HL-60 (cell line): ENCODE data around the gene RNF220.

ENCODE experiments used
- DNase-seq, 2 experiments: peaks; one replicate each; pipeline ENCODE4 v3.0.0-alpha.2; 2010 to 2020; ENCODE audit warnings: low read depth in 1 of 2, low spot score in 1 of 2
- H3K27ac ChIP-seq: fragments of 250-450 bp; sonication (Bioruptor Pico); replicated peaks from 2 replicates; pipeline ENCODE4 v1.5.1; 2020; ENCODE audit warnings: mild to moderate bottlenecking, moderate library complexity
- H3K27me3 ChIP-seq: fragments of 250-450 bp; sonication (Bioruptor Pico); 2 replicates; pipeline ENCODE4 v1.5.1; 2021; ENCODE audit warnings: mild to moderate bottlenecking, moderate library complexity; ENCODE audit not compliant: insufficient read depth, poor library complexity, severe bottlenecking
- H3K4me3 ChIP-seq: replicated peaks from 2 replicates; pipeline ENCODE4 v1.5.1; 2011; ENCODE audit warnings: mild to moderate bottlenecking, control low read depth, low read length; ENCODE audit not compliant: insufficient read depth
- GABPA ChIP-seq: IDR thresholded peaks from 2 replicates; pipeline ENCODE4 v1.6.1; 2012; ENCODE audit warnings: low read depth
- POLR2AphosphoS5 ChIP-seq: IDR thresholded peaks from 2 replicates; pipeline ENCODE4 v1.6.1; 2012; ENCODE audit warnings: low read depth
- SPI1 ChIP-seq: IDR thresholded peaks from 2 replicates; pipeline ENCODE4 v1.6.1; 2012; ENCODE audit warnings: low read depth, mild to moderate bottlenecking, borderline replicate concordance
- TF ChIP-seq, protein P1 (sequence below): IDR thresholded peaks from one replicate; pipeline ENCODE4 v1.5.1; 2011; ENCODE audit warnings: low read length, control low read depth, inconsistent platforms; ENCODE audit not compliant: insufficient read depth
- TF ChIP-seq, protein P2 (sequence below): IDR thresholded peaks from 2 replicates; pipeline ENCODE4 v1.6.1; 2012; ENCODE audit warnings: low read depth; ENCODE audit not compliant: insufficient replicate concordance

The RNF220 gene

DNA sequence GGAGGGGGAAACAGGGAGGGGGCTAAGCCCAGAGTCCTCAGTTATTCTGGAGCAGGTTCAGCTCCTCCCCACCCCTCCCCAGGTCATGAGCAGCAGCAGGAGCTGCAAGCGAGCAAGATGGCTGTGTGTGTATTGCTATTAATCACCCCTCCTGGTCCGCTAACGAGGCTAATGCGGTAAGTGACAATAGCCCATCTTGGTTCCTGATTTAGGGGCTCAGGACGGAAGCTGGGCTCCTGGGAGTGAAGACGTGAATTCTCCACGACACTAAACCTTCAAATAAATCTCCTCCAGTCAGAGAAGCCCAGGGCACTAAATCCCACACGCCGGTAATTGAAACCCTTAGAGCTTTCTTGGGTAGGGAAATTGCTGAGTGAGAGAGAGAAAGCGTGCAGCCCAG, 193.1 kb downstream of the RNF220 start:
- DNase-seq, result no peak
- no peaks in the 10 kb centered on the region for H3K27me3 ChIP-seq
- no peak overlapping the region for H3K27ac ChIP-seq
- H3K4me3 ChIP-seq, result no peak overlapping the region
- TF ChIP-seq, protein P1, sequence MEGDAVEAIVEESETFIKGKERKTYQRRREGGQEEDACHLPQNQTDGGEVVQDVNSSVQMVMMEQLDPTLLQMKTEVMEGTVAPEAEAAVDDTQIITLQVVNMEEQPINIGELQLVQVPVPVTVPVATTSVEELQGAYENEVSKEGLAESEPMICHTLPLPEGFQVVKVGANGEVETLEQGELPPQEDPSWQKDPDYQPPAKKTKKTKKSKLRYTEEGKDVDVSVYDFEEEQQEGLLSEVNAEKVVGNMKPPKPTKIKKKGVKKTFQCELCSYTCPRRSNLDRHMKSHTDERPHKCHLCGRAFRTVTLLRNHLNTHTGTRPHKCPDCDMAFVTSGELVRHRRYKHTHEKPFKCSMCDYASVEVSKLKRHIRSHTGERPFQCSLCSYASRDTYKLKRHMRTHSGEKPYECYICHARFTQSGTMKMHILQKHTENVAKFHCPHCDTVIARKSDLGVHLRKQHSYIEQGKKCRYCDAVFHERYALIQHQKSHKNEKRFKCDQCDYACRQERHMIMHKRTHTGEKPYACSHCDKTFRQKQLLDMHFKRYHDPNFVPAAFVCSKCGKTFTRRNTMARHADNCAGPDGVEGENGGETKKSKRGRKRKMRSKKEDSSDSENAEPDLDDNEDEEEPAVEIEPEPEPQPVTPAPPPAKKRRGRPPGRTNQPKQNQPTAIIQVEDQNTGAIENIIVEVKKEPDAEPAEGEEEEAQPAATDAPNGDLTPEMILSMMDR, result no peak
- TF ChIP-seq, protein P2, sequence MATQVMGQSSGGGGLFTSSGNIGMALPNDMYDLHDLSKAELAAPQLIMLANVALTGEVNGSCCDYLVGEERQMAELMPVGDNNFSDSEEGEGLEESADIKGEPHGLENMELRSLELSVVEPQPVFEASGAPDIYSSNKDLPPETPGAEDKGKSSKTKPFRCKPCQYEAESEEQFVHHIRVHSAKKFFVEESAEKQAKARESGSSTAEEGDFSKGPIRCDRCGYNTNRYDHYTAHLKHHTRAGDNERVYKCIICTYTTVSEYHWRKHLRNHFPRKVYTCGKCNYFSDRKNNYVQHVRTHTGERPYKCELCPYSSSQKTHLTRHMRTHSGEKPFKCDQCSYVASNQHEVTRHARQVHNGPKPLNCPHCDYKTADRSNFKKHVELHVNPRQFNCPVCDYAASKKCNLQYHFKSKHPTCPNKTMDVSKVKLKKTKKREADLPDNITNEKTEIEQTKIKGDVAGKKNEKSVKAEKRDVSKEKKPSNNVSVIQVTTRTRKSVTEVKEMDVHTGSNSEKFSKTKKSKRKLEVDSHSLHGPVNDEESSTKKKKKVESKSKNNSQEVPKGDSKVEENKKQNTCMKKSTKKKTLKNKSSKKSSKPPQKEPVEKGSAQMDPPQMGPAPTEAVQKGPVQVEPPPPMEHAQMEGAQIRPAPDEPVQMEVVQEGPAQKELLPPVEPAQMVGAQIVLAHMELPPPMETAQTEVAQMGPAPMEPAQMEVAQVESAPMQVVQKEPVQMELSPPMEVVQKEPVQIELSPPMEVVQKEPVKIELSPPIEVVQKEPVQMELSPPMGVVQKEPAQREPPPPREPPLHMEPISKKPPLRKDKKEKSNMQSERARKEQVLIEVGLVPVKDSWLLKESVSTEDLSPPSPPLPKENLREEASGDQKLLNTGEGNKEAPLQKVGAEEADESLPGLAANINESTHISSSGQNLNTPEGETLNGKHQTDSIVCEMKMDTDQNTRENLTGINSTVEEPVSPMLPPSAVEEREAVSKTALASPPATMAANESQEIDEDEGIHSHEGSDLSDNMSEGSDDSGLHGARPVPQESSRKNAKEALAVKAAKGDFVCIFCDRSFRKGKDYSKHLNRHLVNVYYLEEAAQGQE, result no peak
- TF ChIP-seq GABPA (no peak), POLR2AphosphoS5 (no peak), SPI1 (no peak)

DNA sequence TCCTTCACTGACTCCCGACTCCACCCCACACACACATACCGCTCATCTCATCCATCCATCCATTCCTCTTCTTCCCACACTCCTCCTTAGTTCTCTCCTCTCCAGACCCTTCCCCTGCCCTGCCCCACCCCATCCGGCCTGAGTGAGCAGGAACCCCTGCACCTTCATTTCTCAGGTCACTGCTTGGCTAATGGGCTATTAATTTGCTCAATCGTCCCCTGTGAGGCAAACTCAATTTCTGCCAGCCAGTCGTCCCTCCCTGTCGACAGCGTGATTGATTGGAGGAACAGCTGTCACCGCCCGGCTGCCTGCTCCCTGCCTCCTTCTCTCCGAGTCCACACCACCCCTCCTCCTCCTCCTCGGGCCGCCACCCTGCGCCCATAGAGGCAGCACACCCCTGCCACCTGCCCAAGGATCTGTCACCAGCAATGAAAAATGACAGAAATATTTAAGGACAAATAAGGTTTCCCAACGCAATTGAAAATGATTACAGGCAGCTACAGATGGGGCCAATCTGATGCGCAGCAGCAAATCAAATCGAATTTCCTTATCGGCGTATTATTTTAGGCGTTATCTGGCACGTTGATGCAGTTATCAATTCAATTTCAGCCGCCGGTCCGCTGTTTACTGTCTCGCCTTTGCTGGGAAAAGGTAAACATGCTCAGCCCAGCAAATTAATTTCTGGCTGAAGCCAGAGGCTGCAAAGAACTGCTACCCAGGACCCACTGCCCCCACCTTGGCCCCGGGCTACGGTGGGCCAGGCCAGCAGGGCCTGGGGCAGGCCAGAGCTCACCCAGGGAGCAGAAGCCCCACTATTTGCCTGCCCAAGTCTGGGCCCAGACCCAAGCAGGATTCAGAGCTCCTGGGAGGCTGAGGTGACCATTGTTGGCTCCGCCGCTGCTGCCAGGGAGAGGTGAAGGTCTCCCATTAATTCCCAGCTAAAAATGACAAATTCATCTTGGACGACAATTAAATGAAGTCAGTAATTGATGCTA, 197.9 kb downstream of the RNF220 start:
- no peak for DNase-seq

DNA sequence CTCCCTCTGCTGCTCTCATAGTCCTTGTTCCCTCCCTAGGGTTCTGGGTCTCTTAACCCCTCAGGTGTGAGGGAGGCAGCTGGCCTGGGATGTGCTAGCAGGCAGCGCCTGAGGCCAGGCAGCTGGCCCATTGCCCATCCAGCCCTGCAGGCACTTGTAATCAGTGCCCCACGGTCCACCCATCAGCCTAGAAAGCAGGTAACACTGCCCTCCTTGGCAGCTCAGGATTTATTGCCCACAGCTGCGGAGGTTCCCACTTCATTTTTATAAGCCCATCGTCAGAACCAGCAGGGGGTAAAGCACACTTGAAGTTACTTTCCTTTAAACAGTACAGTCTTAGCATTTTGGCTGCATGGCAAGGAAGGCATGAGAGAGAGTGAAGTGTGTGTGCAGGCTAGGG, 198.7 kb downstream of the RNF220 start:
- H3K27me3 ChIP-seq, result no peaks in the 10 kb centered on the region
- TF ChIP-seq POLR2AphosphoS5, result no peak
- TF ChIP-seq, protein P1, result no peak
- TF ChIP-seq GABPA, result no peak
- TF ChIP-seq SPI1, result no peak
- TF ChIP-seq, protein P2, result no peak
- no peak for DNase-seq
- H3K27ac ChIP-seq, result no peak overlapping the region
- no peak overlapping the region for H3K4me3 ChIP-seq

More for the DNA sequence above, 197.9 kb downstream of the RNF220 start:
- H3K4me3 ChIP-seq, result no peak overlapping the region
- no peaks in the 10 kb centered on the region for H3K27me3 ChIP-seq
- TF ChIP-seq POLR2AphosphoS5 (no peak), GABPA (no peak), SPI1 (no peak)
- TF ChIP-seq, protein P1, result no peak
- TF ChIP-seq, protein P2, result no peak
- H3K27ac ChIP-seq, result no peak overlapping the region
